ENCODE measurements around the gene MAPK12. TPM values are rescaled to one million over a fixed set of nuclear protein-coding genes. Genes with fewer than 3 reads are reported as not detected.

MAPK12 gene
- total RNA-seq, 1 donor from 2014 or later = 11.4 TPM

DNA sequence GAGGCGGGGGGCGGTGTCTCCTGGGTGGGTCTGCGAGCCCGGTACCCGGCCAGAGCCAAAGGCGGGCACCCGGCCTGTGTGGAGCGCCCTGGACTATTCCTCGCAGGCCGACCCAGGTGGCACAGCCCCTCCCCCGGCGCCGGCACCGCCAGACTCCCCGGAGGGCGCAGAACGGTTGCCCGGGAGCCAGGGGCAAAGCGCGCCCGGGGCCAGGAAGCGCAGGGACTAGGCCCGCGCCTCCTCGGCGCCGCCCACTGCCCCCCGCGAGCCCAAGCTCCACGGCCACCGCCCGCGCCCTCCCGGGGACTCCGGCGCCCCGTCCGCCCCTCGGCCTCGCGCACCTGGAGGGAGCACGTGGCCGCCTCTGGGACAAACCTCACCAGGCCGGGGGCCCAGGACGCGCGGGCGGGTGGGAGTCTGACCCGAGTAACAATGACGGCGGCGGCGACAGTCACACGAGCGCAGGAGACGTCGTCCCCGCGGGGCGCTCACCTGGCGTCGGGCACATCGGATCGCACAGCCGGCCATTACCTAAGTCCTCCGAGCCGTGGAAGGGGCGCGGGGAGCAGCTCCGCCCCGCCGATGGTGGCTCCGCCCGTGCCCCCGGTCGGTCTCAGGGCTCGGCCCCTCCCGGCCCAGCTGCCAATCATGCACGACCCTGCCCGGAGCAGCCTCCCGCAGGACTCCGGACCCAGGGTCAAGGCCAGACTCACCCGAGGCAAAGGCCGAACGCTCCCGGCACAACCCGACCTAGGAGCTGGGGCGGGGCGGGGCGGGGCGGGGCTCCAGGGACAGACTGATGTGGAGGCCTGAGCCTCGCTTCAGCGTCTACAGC, 38.5 kb upstream of the MAPK12 start:
- DNase-seq = no peak

DNA sequence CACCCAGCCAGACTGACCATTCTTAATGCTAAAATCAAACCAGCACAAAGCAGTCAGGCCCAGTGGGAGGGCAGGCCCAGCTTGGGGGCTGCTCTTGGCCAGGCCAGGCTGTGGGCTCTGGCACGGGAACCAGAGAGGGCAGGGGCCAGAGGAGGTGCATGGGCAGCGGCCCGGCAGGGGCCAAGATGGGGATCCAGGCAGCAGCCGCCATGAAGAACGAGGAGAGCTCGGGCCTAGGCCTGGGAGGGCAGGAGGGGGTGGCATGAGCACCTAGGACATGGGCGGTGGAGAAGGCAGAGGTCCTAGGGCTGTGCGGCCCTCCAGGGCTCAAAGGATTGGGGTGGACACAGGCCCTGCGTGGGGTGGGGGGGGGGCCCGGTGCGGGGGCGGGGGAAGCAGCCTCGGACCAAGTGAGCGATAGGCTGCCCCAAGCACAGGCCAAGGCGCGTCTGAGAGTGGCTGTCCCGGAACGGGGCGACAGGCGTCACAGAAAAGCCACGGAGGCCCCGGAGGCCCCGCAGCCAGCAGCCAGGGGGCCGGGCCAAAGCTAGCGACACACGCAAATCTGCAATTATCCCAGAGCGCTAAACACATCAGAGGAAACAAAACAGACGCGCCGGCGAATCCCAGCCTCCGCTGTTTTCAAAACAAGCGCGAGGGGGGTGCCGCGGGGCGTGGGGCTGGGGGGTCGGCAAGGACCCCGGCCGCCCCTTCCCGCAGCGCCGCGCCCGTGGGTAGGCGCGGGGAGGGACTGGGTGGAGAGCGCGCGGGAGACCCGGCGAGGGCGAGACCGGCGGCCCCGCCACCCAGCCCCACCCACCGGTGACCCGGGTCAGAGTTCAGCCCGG, 37.7 kb upstream of the MAPK12 start:
- no peak for DNase-seq

DNA sequence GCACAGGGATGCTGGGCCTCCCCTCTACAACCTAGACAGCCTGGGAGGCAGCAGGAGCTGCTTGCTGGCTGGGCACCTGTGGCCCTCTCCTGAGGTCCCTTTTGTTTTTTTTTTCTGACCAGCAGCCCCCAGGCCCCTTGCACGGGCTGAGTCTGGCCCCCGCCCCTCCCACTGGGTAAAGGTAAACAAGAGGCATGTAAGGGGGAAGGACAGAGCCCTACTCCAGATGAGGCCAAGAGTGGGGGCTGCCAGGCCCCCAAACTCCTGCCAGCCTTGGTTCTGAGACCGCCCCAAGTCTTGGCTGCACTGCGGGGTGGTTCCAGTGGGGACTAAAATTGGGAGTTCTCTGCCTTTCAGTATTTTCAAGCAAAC, 36.8 kb upstream of the MAPK12 start:
- DNase-seq = no peak

DNA sequence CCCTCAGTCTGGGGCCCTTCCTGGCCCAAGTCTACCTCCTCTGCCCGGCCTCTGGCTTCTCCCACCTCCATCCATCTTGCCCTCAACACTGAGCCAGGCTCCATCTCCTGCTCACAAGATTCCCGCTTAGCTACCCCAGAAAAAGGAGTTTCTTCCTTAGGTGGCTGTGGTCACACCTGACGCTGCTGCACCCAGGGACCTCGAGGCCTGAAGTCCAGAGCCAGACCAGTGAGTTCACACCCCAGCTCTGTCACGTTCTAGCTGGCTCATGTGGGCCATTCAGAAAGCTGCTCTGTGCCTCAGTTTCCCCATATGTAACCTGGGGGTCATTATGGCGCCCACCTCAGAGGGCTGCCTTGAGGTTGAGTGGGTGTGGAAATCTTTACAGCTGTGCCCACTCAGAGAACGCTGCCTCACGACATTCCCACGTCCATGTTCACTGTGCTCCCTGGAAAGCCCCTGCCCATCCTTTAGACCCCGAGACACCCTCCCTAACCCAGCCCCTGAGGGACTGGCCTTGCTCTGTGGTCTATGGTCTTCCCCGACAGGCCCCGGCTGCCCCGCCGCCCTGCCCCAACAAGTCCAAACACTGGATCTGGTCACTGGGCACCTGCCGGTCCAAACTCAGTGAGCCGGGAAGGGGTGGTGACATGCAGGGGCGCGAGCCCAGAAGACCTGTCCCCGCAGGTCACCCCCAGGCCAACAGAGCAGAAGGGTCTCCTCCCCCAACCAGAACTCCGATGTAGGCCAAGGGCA, 36.2 kb upstream of the MAPK12 start:
- DNase-seq = no peak

DNA sequence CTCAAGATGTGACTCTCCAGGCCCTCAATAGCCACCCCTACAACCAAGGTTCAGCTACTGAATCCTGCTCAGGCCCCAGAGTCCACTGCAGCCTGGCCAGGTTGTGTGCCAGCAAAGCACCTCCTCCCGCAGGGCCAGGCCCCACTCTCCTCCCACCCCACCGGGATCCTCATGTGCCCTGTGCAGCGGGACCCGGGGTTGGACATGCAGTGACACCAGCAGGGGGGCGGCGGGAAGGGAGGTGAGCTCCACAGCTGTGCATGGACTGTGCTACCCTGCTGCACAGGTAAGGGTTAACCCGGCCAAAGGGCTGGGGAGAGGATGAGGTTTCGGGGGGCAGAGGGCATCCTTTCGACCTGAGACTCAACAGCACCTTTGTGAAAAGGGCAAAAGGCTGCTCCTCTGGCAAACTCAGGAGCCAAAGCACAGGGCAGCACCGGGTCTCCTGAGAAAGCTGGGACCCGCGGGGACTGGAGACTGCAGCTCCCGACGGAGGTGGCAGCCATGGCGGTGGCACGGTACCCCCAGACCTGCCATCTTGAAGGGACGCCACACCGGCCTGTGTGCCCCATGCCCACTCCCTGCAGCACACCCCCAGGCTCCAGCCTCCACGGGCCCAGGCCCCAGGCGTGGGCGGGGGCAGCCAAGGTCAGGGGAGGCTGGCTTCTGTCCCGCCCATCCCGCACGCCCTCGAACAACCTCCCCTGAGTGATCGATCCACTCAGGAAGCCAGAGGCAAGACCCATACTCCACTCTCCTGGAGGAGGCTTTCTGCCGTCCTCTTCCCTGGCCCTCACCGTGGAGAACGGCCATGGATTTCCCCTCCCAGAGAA, 35.4 kb upstream of the MAPK12 start:
- DNase-seq = no peak

DNA sequence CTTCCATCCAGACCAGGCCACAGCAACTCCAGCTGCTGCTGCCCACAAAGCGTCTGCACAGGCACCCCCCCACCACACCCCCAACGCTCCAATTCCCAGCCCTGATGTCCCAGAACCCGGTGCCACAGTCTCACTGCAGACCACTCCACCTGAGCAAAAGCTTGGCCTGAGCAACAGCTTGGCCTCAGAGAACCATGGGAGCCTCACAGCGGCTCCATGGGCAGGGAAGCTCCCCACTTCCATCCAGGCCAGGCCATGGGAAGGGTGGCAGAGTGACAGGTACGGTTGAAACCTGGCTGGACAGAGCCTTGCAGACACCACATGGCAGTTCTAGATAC, 32.8 kb upstream of the MAPK12 start:
- no peak for DNase-seq

DNA sequence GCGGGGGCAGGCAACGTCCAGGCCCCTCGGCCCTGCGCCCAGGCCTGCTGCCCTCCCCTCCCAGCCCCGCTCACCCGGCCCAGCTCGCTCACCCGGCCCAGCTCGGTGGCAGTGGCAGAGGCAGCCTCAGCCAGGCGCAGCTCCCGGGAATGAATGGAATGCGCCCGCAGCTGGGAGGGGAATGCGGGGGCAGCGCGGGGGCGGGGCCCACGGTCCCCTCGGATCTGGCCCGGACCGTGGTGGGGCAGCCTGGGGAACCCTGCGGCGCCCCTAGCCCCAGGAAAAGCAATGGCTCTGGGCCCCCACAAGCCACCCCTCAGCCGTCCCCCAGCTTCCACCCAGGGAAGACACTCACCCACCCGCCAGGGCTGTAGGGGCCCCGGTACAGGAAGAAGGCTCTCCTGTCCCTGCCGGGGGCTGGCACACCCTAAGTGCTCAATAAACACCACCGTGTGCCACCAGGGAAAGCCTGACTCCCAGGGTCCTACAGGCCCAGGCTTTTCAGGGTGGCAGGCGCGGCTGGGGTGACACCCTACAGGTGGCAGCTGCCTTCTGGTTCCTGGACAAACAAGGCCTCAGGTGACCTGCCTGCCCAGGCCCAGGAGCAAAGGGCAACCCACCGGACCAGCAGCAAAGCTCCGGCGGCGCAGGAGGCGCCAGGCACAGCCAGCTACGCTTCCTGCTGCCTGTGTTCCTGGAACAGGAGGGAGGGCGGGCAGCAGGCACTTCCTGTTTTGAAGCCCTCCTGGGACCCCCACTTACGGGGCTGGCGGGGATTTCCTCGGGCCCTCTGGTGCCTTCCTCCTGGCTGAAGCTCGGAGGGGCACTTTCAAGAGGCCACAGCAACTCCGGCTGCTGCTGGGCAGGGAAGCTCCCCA, 32.2 kb upstream of the MAPK12 start:
- DNase-seq = no peak

DNA sequence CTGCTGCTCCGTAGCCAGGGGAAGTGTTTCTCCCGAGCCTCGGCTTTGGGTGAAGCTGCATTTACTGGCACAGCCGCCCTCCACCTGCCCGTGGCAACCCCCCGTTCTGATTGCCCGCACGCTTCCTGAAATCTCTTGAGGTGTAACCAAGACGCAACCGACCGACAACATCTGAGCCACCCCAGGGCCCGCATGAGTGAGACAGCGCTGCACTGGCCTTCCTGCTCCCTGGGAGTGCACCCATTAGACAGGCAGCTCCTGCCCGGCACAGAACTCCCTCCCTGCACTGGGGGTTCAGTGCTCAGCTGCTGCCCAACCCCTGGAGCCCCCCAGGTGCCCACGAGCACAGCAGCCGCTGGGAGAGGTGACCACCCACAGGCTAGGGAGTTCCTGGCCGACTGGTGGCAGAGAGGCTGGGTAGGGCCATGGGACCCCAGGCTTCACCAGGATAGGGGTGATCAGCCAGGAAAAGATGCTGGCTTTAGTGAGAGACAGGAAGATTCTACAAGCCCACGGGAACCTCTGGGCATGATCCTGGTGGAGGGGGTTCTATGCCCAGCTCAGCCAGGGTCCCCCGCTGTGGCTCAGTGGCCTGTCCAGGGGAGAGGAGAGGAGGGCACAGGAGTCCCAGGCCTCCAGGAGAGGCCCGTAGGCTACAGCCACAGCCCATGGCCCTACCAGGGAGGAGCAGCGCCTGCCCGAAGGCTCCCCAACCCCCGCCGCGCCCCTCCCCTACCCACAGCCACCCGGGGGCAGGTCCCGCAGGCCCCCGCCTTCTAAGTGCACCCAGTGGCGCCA, 31.4 kb upstream of the MAPK12 start:
- no peak for DNase-seq

DNA sequence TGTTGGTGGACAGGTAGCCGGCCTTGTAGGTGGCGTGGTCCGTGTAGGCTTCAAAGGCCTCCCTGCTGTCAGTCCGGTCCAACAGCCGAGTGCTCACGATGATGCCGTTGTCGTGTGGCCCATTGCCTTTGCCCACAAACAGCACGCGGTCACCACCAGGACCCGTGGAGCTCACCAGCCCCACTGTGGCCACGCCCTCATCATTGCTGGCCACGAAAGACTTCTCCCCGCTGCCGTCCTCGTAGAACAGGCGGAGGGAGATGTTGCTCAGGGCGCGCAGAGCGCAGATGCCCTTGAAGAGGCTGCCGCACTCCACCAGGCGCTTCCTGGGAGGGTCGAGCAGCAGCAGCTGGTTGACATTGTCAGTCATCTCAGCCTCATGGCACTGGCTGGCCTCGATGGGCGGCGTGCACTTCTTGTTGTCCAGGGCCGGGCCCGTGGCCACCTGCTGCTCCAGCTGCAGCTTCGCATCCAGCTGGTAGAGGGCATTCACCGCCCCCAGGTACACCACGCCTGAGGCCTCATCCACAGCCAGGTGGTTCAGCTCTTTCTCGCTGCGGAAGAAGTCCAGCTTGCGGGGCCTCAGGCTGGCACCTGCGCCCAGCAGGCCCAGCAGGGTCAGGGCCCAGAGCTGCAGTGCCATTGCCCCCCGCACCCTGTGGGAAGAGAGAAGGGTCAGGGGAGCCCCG, 28.6 kb upstream of the MAPK12 start:
- no peak for DNase-seq

DNA sequence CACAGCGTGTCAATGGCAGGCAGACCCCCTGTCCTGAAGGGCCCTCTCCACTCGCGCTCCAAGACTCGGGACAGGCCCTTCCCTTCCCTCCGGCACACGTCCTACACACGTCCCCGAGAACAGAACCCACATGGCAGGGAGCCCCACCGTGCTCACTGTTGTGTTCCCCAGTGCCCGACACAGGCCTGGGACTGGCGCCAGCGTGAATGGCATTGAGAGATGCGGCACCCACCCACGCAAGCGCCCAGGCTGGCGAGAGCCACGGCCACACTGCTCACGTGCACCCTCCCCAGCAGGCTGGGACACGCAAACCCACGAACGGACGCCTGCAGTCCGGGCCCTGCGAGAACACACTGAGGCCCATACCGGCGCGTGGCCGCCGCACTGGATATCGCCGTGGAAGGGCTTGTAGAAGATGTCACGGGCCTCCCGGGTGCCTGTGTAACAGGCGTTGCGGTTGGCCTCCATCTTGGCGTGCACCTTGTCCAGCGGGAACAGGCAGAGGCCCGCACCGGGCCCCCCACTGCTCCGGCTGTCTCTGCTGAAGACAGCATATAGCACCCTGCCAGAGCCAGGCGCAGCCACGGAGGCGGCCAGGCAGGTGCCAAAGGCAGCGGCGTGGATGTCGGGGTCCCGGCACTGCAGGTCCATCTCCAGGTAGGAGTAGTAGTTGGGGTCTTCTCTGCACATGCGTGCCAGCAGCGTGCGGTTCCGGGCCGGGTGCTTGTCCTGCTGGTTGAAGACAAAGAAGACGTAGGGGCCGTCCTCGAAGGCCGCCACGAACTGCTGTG, 27.9 kb upstream of the MAPK12 start:
- no peak for DNase-seq

DNA sequence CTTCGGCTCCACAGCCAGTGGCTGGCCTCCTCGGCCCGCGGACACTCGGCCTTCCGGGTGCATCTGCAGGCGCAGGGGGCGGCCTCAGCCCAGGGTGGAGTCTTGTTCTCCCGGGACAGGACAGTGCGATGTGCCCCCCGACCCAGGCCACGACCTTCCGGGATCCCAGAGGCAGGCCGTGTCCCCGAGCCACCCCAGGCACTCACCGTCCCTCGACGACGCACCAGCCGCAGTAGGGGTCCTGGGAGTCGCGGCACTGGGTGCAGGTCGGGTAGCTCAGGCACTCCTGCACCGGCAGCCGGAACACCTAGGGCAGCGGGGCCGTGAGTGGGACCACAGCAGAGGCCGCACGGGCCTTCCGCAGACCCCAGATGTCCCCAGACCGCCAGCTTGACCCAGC, 26.2 kb upstream of the MAPK12 start:
- DNase-seq = no peak

DNA sequence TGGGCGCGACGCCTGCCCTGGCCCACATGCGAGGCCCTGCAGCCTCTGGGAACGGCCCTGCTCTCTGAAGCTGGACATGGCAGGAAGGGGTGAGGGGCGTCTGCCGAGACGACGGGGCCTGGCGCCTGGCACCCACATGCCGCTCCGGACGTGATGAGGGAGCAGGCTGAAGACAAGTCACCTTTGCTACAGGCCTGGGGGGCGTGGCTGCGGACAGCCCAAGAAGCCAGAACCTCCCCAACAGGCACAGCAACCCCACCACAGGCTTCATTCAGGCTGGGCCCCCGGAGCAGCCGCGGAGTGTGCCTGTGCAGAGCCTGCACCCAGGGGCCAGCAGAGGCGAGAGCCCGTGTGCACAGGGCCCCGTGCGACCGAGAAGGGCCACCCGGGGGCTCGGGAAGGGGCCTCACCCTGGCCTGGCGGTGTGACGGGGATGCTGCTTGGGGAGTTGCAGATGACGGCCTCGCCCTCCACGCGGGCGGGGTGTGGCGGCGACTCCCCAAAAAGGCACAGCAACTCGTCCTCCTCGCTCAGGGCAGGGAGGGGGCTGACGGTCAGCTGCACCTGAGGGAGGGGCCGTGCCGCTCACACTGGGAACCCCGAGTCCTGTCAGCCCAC, 25.3 kb upstream of the MAPK12 start:
- no peak for DNase-seq

DNA sequence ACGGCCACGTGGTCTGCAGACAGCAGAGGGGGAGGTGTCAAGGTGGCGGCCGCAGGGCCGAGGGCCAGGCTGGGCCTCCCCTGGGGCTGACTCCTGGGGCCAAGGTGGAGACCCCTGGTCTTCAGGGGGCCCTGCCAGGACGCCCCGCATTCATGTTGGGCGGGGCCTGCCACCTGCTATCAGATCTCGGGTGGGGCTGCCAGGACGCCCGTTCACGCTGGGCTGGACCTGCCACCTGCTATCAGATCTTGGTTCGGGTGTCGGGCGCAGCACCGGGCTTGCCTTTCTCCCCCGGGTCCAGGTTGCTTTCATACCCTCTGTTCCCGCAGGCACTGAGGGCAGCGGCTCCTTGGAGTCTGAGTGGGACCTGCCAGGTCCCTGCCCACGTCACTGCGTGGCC, 24.8 kb upstream of the MAPK12 start:
- no peak for DNase-seq

DNA sequence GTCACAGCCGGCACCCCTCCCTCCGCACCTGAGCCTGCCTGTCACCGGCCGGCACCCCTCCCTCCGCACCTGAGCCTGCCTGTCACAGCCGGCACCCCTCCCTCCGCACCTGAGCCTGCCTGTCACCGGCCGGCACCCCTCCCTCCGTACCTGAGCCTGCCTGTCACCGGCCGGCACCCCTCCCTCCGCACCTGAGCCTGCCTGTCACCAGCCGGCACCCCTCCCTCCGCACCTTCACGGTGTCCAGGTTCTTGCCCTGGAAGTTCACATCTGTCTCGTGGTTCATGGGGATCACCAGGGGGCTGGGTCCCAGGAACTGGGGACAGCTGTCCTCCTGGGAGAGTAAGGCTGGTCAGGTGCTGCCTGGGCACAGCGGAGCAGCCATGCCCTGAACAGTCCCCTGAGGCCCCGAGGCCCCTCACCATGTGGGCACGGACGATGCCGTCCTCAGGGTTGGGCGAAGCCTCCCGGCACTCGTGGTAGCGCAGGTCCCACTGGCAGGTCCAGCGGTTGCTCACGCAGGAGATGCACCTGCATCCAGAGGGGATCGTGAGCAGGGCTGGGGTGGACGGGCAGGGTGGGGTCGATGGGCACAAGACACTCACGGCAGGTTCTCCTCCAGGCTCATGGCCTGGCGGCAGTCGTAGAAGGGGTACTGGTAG, 24.2 kb upstream of the MAPK12 start:
- no peak for DNase-seq

DNA sequence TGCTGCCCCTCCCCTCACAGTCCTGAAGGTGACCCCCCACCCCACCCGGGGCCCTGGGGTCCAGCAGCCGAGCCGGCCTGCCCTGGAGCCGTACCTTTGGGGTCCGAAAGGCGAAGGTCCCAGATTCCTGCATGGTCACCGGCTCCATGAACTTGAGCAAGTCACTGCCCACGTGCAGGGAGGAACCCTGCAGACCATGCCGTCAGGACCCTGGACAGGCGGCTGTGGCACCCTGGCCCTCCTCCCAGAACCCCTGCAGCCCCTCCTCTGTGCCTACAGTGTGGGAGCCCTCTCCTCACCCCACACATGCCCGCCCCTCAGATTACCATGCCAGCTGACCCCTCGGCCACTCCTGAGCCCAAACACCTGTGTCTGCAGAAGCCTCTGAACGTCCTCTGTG, 23.0 kb upstream of the MAPK12 start:
- no peak for DNase-seq

DNA sequence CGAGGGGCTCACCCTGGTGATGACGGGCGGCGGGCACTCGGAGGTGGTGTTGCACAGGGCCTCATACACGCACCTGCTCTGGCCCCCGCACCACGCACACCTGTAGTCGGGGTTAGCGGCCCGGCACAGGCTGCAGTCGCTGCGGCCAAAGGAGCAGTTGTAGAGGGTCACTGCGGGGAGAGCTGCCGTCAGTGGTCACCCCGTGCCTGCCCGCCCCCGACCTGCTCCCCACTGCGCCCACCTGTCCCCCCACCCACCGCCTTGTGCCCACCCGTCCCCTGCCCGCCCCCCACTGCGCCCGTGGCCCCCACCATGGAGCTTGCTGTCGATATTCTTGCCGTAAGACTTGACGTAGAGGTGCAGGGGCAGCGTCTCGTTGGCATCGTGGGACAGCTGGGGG, 22.3 kb upstream of the MAPK12 start:
- DNase-seq = no peak

DNA sequence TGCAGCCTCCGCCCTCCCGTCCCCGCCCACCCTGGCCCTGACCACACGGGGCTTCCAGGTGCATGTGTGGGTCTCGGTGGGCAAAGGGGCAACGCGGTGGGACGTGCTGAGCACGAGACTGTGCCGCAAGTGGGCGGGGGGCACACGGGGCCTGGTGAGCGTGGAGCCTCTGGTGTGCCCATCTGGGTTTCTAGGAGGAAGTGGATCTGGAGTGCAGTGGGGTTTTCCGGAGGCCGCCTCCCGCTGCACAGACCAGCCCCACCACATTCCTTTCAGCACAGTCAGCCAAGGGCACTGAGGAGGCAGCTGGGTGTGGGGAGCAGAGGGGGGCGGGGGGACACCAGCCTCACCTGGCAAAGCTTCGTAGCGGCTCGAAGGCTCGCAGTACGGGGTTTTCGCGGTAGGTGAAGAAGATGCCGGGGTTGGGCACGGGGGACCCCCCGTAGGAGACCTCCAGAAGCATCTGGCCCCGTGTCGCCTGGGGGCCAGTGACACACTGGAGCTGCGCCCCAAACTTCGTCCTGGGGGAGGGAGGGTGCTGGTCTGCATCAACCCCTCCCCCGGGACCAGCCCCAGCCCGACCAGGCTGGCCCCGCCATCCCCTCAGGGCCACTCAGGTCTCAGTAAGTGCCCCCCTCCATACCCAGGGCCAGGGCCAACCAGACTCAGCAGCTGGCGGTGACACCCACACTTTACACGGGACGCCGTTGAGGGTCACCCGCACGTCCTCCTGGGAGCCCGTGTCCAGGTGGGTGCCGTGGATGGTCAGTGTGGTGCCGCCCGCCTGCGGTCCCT, 21.1 kb upstream of the MAPK12 start:
- no peak for DNase-seq

Data from occipital lobe (tissue), 2 donors.